WTC11 (cell line): Measurements from ENCODE around the gene ARMC9. TPM values are rescaled to one million over a fixed set of nuclear protein-coding genes. Genes with fewer than 3 reads are reported as not detected.

Experiments used
- ATAC-seq: fragments of 200-7000 bp; cut with Tn5 transposase; 2 replicates; pipeline ENCODE4 v1.10.0; 2021; ENCODE audit warnings: mild to moderate bottlenecking, moderate library complexity
- CTCF ChIA-PET: fragments of 300-600 bp; sonication (Branson Sonifier 250); formaldehyde crosslinking; loops from one replicate; lab custom pipeline; 2021; ENCODE audit warnings: antibody characterized with exemption; lab: Charles Lee
- POLR2A ChIA-PET: fragments of 350-600 bp; sonication (Branson Sonifier 250); formaldehyde crosslinking; loops from one replicate; lab custom pipeline; 2021; ENCODE audit warnings: antibody characterized with exemption; lab: Charles Lee
- DNase-seq: peaks from one replicate; pipeline ENCODE4 v3.0.0; 2021; ENCODE audit warnings: low spot score
- H3K27ac Mint-ChIP-seq: 2 replicates; pipeline ENCODE4 v1.8.0; 2021; ENCODE audit warnings: mixed read lengths
- H3K27me3 Mint-ChIP-seq: 2 replicates; pipeline ENCODE4 v1.8.0; 2021; ENCODE audit warnings: low read depth, mild to moderate bottlenecking, moderate library complexity, mixed read lengths
- H3K36me3 Mint-ChIP-seq: 2 replicates; pipeline ENCODE4 v1.8.0; 2021; ENCODE audit warnings: mixed read lengths
- H3K4me1 Mint-ChIP-seq: 2 replicates; pipeline ENCODE4 v1.8.0; 2022; ENCODE audit warnings: mixed read lengths
- H3K4me3 Mint-ChIP-seq: 2 replicates; pipeline ENCODE4 v1.8.0; 2021; ENCODE audit warnings: mild to moderate bottlenecking, moderate library complexity, mixed read lengths
- H3K9me3 Mint-ChIP-seq: 2 replicates; pipeline ENCODE4 v1.8.0; 2021; ENCODE audit warnings: mixed read lengths
- CBFB ChIP-seq: sonication (generic); formaldehyde crosslinking; IDR thresholded peaks from 2 replicates; pipeline ENCODE4 v1.8.1; 2022; ENCODE audit warnings: mild to moderate bottlenecking, low read depth, missing genetic modification reagents
- E2F4 ChIP-seq: sonication (generic); formaldehyde crosslinking; IDR thresholded peaks from 2 replicates; pipeline ENCODE4 v1.8.1; 2022; ENCODE audit warnings: low read depth, mild to moderate bottlenecking, moderate library complexity, missing genetic modification reagents, borderline replicate concordance
- ETV6 ChIP-seq: sonication (generic); formaldehyde crosslinking; IDR thresholded peaks from 2 replicates; pipeline ENCODE4 v1.8.1; 2022; ENCODE audit warnings: mild to moderate bottlenecking, missing genetic modification reagents
- NR3C1 ChIP-seq: sonication (generic); formaldehyde crosslinking; conservative IDR thresholded peaks from 2 replicates; pipeline ENCODE4 v1.8.1; 2023; ENCODE audit warnings: low read depth, mild to moderate bottlenecking, missing genetic modification reagents
- OVOL2 ChIP-seq: fragments of 250-450 bp; sonication (Bioruptor Pico); IDR thresholded peaks from 2 replicates; pipeline ENCODE4 v1.9.0; 2021; ENCODE audit warnings: mild to moderate bottlenecking, borderline replicate concordance
- RELA ChIP-seq: sonication (generic); formaldehyde crosslinking; IDR thresholded peaks from 2 replicates; pipeline ENCODE4 v1.8.1; 2022; ENCODE audit warnings: missing genetic modification reagents, mild to moderate bottlenecking, borderline replicate concordance
- SMAD4 ChIP-seq: sonication (generic); formaldehyde crosslinking; IDR thresholded peaks from 2 replicates; pipeline ENCODE4 v1.8.0; 2022; ENCODE audit warnings: mild to moderate bottlenecking, missing genetic modification reagents
- USF2 ChIP-seq: sonication (generic); formaldehyde crosslinking; IDR thresholded peaks from 2 replicates; pipeline ENCODE4 v1.8.1; 2023; ENCODE audit warnings: mild to moderate bottlenecking, missing genetic modification reagents, moderate library complexity
- ZBTB21 ChIP-seq: sonication (generic); formaldehyde crosslinking; IDR thresholded peaks from 2 replicates; pipeline ENCODE4 v1.8.1; 2023; ENCODE audit warnings: mild to moderate bottlenecking, missing genetic modification reagents, borderline replicate concordance
- ZNF138 ChIP-seq: sonication (generic); formaldehyde crosslinking; conservative IDR thresholded peaks from 2 replicates; pipeline ENCODE4 v1.8.1; 2022; ENCODE audit warnings: mild to moderate bottlenecking, moderate library complexity, missing genetic modification reagents
- ZNF317 ChIP-seq: sonication (generic); formaldehyde crosslinking; IDR thresholded peaks from 2 replicates; pipeline ENCODE4 v1.8.1; 2023; ENCODE audit warnings: low read depth, mild to moderate bottlenecking, moderate library complexity, missing genetic modification reagents, borderline replicate concordance
- ZNF671 ChIP-seq: fragments of 250-450 bp; sonication (Bioruptor Pico); IDR thresholded peaks from 2 replicates; pipeline ENCODE4 v1.8.0; 2021; ENCODE audit warnings: mild to moderate bottlenecking
- total RNA-seq: library from RNA; stranded (reverse); gene quantifications from 3 replicates; pipeline ENCODE4 v1.2.3, GENCODE V29; 2021
- TF ChIP-seq, protein P1 (sequence below): sonication (generic); formaldehyde crosslinking; IDR thresholded peaks from 2 replicates; pipeline ENCODE4 v1.8.0; 2023; ENCODE audit warnings: missing genetic modification reagents
- TF ChIP-seq, protein P2 (sequence below): sonication (generic); formaldehyde crosslinking; IDR thresholded peaks from 2 replicates; pipeline ENCODE4 v1.8.0; 2022; ENCODE audit warnings: mild to moderate bottlenecking, missing genetic modification reagents
- TF ChIP-seq, protein P3 (sequence below): fragments of 250-450 bp; sonication (Bioruptor Pico); IDR thresholded peaks from 2 replicates; pipeline ENCODE4 v1.9.0; 2021; ENCODE audit warnings: mild to moderate bottlenecking
- TF ChIP-seq, protein P4 (sequence below): sonication (generic); formaldehyde crosslinking; IDR thresholded peaks from 2 replicates; pipeline ENCODE4 v1.8.1; 2023; ENCODE audit warnings: mild to moderate bottlenecking, missing genetic modification reagents
- TF ChIP-seq, protein P5 (sequence below): sonication (generic); formaldehyde crosslinking; IDR thresholded peaks from 2 replicates; pipeline ENCODE4 v1.8.0; 2023; ENCODE audit warnings: missing genetic modification reagents, mild to moderate bottlenecking, borderline replicate concordance
- TF ChIP-seq, protein P6 (sequence below): sonication (generic); formaldehyde crosslinking; IDR thresholded peaks from 2 replicates; pipeline ENCODE4 v1.8.0; 2022; ENCODE audit warnings: missing genetic modification reagents

ARMC9 gene
- total RNA-seq, 1 experiment from 2014 or later: 34.9 TPM

- peaks cover 3% of the 10 kb centered on the region; the same call in 1 of the 2 replicates for H3K27me3 Mint-ChIP-seq
- no peak overlapping the region for H3K27ac Mint-ChIP-seq
- H3K4me3 Mint-ChIP-seq: no peak overlapping the region
- no peak for ATAC-seq
- ChIA-PET CTCF (interaction anchor here (0.9 to 1.5 kb wide), 3 partner anchors 13 to 93 kb away, joined by 3 to 4 read pairs (median 3); no protein-coding TSS in a partner anchor), POLR2A (no interaction called here)
- TF ChIP-seq ZNF317: no peak
- no peak for TF ChIP-seq ETV6
- no peak for TF ChIP-seq ZNF138
- TF ChIP-seq E2F4 (CRISPR knock-in tag): no peak
- no peak for TF ChIP-seq ZNF671 (CRISPR knock-in tag)
- no peak for TF ChIP-seq NR3C1 (CRISPR knock-in tag)
- TF ChIP-seq OVOL2 (CRISPR knock-in tag): no peak
- TF ChIP-seq, protein P1, sequence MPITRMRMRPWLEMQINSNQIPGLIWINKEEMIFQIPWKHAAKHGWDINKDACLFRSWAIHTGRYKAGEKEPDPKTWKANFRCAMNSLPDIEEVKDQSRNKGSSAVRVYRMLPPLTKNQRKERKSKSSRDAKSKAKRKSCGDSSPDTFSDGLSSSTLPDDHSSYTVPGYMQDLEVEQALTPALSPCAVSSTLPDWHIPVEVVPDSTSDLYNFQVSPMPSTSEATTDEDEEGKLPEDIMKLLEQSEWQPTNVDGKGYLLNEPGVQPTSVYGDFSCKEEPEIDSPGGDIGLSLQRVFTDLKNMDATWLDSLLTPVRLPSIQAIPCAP: no peak
- TF ChIP-seq SMAD4 (CRISPR knock-in tag): no peak
- DNase-seq: no peak
- H3K36me3 Mint-ChIP-seq: peaks cover 6% of the 10 kb centered on the region
- peaks cover 5% of the 10 kb centered on the region for H3K9me3 Mint-ChIP-seq
- peaks cover 51% of the 10 kb centered on the region for H3K4me1 Mint-ChIP-seq
These were observed 192.2 kb downstream of the ARMC9 start for GRCh38 chr2:231390667-231391066.

DNA sequence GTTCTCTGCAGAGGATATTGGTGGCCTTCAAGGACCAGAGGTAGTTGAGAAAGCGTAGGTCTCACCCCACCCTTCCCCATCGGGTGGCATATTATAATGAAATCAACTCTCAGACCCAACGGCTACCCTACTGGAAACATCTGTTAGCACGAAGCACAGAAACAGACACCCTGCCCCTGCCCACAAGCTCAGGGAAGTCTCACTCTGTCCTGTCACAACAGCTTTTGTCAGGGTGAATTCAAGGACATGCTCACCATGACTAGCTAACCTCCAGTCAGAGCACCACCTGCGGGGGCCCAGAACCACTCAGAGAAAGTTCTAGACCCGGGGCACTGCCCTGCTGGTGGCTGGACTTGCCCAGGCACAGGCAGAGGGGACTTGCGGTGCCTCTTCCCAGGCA lies 193.6 kb downstream of the ARMC9 start:
- ATAC-seq (no peak), DNase-seq (no peak)
- H3K27me3 Mint-ChIP-seq: no peaks in the 10 kb centered on the region
- H3K27ac Mint-ChIP-seq: 0 out of 2 replicates have a peak overlapping the region, but pooled peaks have one; percentile 4
- peaks cover 57% of the 10 kb centered on the region for H3K4me1 Mint-ChIP-seq
- H3K36me3 Mint-ChIP-seq: peaks cover 2% of the 10 kb centered on the region; the same call in 1 of the 2 replicates
- CTCF ChIA-PET: interaction anchor here (0.9 to 3.8 kb wide), 9 partner anchors 8 to 165 kb away, joined by 3 to 35 read pairs (median 6); no protein-coding TSS in a partner anchor
- no peak overlapping the region for H3K4me3 Mint-ChIP-seq
- POLR2A ChIA-PET: interaction anchor here (0.5 kb wide), 1 partner anchor 15 kb away, joined by 3 read pairs; no protein-coding TSS in a partner anchor
- no peaks in the 10 kb centered on the region for H3K9me3 Mint-ChIP-seq
- TF ChIP-seq CBFB (CRISPR knock-in tag) (no peak), USF2 (CRISPR knock-in tag) (no peak), E2F4 (CRISPR knock-in tag) (no peak), RELA (no peak), ZBTB21 (CRISPR knock-in tag) (no peak)
- TF ChIP-seq, protein P2, sequence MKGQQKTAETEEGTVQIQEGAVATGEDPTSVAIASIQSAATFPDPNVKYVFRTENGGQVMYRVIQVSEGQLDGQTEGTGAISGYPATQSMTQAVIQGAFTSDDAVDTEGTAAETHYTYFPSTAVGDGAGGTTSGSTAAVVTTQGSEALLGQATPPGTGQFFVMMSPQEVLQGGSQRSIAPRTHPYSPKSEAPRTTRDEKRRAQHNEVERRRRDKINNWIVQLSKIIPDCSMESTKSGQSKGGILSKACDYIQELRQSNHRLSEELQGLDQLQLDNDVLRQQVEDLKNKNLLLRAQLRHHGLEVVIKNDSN (CRISPR knock-in tag): no peak
- TF ChIP-seq, protein P3, sequence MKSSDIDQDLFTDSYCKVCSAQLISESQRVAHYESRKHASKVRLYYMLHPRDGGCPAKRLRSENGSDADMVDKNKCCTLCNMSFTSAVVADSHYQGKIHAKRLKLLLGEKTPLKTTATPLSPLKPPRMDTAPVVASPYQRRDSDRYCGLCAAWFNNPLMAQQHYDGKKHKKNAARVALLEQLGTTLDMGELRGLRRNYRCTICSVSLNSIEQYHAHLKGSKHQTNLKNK: no peak
- TF ChIP-seq, protein P4, sequence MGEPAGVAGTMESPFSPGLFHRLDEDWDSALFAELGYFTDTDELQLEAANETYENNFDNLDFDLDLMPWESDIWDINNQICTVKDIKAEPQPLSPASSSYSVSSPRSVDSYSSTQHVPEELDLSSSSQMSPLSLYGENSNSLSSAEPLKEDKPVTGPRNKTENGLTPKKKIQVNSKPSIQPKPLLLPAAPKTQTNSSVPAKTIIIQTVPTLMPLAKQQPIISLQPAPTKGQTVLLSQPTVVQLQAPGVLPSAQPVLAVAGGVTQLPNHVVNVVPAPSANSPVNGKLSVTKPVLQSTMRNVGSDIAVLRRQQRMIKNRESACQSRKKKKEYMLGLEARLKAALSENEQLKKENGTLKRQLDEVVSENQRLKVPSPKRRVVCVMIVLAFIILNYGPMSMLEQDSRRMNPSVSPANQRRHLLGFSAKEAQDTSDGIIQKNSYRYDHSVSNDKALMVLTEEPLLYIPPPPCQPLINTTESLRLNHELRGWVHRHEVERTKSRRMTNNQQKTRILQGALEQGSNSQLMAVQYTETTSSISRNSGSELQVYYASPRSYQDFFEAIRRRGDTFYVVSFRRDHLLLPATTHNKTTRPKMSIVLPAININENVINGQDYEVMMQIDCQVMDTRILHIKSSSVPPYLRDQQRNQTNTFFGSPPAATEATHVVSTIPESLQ (CRISPR knock-in tag): no peak
- TF ChIP-seq, protein P5, sequence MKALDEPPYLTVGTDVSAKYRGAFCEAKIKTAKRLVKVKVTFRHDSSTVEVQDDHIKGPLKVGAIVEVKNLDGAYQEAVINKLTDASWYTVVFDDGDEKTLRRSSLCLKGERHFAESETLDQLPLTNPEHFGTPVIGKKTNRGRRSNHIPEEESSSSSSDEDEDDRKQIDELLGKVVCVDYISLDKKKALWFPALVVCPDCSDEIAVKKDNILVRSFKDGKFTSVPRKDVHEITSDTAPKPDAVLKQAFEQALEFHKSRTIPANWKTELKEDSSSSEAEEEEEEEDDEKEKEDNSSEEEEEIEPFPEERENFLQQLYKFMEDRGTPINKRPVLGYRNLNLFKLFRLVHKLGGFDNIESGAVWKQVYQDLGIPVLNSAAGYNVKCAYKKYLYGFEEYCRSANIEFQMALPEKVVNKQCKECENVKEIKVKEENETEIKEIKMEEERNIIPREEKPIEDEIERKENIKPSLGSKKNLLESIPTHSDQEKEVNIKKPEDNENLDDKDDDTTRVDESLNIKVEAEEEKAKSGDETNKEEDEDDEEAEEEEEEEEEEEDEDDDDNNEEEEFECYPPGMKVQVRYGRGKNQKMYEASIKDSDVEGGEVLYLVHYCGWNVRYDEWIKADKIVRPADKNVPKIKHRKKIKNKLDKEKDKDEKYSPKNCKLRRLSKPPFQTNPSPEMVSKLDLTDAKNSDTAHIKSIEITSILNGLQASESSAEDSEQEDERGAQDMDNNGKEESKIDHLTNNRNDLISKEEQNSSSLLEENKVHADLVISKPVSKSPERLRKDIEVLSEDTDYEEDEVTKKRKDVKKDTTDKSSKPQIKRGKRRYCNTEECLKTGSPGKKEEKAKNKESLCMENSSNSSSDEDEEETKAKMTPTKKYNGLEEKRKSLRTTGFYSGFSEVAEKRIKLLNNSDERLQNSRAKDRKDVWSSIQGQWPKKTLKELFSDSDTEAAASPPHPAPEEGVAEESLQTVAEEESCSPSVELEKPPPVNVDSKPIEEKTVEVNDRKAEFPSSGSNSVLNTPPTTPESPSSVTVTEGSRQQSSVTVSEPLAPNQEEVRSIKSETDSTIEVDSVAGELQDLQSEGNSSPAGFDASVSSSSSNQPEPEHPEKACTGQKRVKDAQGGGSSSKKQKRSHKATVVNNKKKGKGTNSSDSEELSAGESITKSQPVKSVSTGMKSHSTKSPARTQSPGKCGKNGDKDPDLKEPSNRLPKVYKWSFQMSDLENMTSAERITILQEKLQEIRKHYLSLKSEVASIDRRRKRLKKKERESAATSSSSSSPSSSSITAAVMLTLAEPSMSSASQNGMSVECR (CRISPR knock-in tag): no peak
- TF ChIP-seq, protein P6, sequence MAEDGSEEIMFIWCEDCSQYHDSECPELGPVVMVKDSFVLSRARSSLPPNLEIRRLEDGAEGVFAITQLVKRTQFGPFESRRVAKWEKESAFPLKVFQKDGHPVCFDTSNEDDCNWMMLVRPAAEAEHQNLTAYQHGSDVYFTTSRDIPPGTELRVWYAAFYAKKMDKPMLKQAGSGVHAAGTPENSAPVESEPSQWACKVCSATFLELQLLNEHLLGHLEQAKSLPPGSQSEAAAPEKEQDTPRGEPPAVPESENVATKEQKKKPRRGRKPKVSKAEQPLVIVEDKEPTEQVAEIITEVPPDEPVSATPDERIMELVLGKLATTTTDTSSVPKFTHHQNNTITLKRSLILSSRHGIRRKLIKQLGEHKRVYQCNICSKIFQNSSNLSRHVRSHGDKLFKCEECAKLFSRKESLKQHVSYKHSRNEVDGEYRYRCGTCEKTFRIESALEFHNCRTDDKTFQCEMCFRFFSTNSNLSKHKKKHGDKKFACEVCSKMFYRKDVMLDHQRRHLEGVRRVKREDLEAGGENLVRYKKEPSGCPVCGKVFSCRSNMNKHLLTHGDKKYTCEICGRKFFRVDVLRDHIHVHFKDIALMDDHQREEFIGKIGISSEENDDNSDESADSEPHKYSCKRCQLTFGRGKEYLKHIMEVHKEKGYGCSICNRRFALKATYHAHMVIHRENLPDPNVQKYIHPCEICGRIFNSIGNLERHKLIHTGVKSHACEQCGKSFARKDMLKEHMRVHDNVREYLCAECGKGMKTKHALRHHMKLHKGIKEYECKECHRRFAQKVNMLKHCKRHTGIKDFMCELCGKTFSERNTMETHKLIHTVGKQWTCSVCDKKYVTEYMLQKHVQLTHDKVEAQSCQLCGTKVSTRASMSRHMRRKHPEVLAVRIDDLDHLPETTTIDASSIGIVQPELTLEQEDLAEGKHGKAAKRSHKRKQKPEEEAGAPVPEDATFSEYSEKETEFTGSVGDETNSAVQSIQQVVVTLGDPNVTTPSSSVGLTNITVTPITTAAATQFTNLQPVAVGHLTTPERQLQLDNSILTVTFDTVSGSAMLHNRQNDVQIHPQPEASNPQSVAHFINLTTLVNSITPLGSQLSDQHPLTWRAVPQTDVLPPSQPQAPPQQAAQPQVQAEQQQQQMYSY (CRISPR knock-in tag): no peak
